Panc1 (cell line): ENCODE results near the gene DNER.

ENCODE experiments used
- CTCF ChIP-seq: fragments of 450-650 bp; IDR thresholded peaks from 2 replicates; pipeline ENCODE4 v1.5.1; 2017; ENCODE audit warnings: mild to moderate bottlenecking
- POLR2AphosphoS5 ChIP-seq: IDR thresholded peaks from 2 replicates; pipeline ENCODE4 v1.6.1; 2012; ENCODE audit warnings: mild to moderate bottlenecking, low read depth, low read length, moderate library complexity

DNA sequence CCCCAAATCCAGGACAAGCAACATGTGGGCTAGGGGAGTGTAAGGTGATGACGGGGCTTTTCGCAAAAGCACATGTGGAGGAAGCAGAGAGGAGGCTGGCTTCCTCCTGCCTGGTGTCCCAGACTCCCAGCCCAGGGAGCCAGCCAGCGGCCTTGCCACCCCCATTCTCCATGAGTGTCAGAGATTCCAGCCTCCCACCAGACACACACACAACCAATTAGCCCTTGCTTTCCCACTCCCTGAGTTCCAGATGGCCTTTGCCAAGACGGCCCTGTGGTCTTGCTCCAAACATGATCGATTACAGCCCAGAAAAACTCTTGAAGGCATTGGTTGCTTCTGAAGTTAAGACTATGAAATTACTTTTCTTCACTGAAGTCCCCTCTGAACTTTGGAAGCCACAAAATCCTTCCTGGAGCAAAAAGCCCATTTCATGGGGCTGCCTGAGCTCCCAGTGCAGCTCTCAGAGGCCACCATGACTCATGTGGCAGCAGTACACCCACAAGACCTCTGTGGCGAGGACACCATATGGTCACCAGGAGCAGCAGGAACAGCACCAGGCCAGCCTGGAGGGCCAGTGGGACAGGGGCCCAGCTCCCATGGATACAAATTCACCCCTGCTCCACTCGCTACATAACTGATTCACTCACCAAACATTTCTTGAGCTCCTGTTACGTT lies 374.1 kb downstream of the DNER start:
- TF ChIP-seq CTCF, result no peak
- no peak for TF ChIP-seq POLR2AphosphoS5
